HUES6 (cell line): Measurements from ENCODE around the gene IL37.

Source experiments
- H3K27ac ChIP-seq: 2 replicates; pipeline ENCODE4 v1.7.0; 2013; ENCODE audit warnings: low read depth, mild to moderate bottlenecking, low read length, inconsistent platforms
- H3K27me3 ChIP-seq: 2 replicates; pipeline ENCODE4 v1.6.1; 2013; ENCODE audit warnings: low read length; ENCODE audit not compliant: control insufficient read depth, insufficient read depth
- H3K36me3 ChIP-seq: 2 replicates; pipeline ENCODE4 v1.6.1; 2013; ENCODE audit warnings: low read length; ENCODE audit not compliant: control insufficient read depth, insufficient read depth
- H3K4me1 ChIP-seq: 2 replicates; pipeline ENCODE4 v1.6.1; 2013; ENCODE audit warnings: low read length; ENCODE audit not compliant: control insufficient read depth, insufficient read depth
- H3K4me3 ChIP-seq: 2 replicates; pipeline ENCODE4 v1.5.1; 2013; ENCODE audit warnings: low read depth, low read length
- H3K9ac ChIP-seq: one replicate; pipeline ENCODE4 v1.6.1; 2013; ENCODE audit warnings: mild to moderate bottlenecking, low read length
- H3K9me3 ChIP-seq: 2 replicates; pipeline ENCODE4 v1.6.1; 2013; ENCODE audit warnings: low read depth, low read length; ENCODE audit not compliant: control insufficient read depth, insufficient read depth

The IL37 gene

DNA sequence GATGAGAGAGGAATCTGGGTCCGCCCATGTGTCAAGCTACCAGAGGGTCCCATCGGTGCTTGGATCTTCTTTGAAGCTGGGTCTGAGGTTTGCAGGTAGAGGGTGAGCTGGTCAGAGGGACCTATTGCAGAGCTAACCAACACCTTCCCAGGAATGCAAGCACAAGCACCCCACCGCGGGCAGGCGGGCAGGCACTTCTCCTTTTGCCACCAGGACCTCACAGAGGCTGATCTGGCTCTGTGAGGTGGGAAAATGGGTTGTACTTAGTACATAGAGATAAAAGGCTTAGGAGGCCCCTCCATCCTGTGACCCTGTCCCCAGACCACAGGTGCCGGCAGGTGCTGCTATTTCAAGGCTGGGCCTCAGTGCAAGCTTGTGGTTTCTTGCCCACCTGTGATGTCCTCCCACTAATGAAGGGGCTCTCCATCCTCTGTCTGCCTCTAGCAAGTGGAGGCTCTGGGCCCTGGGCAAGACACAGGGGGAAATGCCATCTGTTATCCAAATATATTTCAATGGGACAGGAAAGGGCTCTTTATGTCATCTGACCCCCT lies 31.4 kb upstream of the IL37 start:
- no peak overlapping the region for H3K9ac ChIP-seq
- H3K4me3 ChIP-seq: no peak overlapping the region
- no peaks in the 10 kb centered on the region for H3K9me3 ChIP-seq
- no peaks in the 10 kb centered on the region for H3K27me3 ChIP-seq
- peaks cover 6% of the 10 kb centered on the region for H3K4me1 ChIP-seq
- no peaks in the 10 kb centered on the region for H3K36me3 ChIP-seq
- no peak overlapping the region for H3K27ac ChIP-seq

DNA sequence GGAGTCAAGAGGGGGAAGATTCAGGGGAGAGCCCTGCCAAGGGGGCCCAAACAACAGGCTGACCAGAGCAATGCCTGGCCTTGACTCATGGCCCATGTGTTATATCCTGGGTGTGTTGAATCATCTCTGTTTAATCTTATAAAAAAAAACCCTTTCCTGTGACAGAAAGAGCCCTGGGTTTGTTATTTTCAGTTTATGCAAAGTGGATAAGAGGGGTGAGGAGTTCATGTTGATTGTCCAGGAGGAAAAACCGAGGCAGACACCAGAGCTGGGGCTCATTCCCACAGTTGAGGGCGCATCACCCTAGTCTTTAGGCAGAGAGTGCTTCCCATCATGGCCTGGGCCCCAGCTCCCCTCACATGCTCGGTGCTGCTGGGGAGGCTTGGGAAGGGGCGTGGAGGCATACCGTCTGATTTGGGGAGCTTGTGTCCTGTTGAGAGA lies 30.9 kb upstream of the IL37 start:
- Histone ChIP-seq H3K27ac (no peak overlapping the region), H3K4me1 (peaks cover 9% of the 10 kb centered on the region), H3K27me3 (no peaks in the 10 kb centered on the region), H3K36me3 (no peaks in the 10 kb centered on the region), H3K9me3 (no peaks in the 10 kb centered on the region), H3K9ac (no peak overlapping the region), H3K4me3 (no peak overlapping the region)

GRCh38 chr2:112880696-112881095 lies 30.3 kb upstream of the IL37 start:
- no peak overlapping the region for H3K27ac ChIP-seq
- H3K9me3 ChIP-seq: no peaks in the 10 kb centered on the region
- H3K4me1 ChIP-seq: peaks cover 9% of the 10 kb centered on the region
- H3K4me3 ChIP-seq: no peak overlapping the region
- H3K27me3 ChIP-seq: no peaks in the 10 kb centered on the region
- no peak overlapping the region for H3K9ac ChIP-seq
- H3K36me3 ChIP-seq: no peaks in the 10 kb centered on the region

DNA sequence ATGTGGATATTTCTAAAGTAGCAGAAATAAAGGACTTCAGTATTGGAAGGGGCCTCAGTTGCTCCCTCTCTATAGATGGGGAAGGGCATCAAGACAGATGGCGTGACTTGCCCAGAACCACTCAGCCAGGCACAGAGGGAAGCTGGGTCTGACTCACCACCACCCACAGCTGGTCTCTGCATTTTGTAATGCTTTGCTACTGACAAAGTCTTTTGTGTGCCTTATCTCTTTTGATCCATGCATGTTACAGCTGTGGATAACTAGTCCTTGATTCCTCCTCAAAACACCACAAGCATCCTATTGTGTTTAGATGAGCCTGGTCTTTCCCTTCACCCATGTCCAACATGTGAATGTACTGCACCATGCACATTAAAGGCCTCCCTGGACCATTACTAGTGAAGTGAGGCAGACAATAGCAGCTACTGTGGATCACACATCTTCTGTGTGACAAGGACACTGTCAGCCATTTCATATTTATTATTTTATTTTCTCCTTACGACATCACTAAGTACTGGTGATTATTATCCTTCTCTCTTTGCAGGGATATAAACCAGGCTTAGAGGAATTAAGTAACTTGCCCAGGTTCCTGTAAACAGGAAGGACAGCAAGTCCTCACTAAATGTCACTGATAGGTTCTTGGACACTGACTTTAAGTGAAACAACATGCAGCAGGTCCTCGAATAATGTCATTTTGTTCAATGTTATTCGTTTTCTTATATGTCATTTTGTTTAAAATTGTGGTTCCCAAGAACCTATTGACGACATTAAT lies 29.6 kb upstream of the IL37 start:
- Histone ChIP-seq H3K27ac (no peak overlapping the region), H3K9me3 (no peaks in the 10 kb centered on the region), H3K4me3 (no peak overlapping the region), H3K27me3 (no peaks in the 10 kb centered on the region), H3K4me1 (peaks cover 9% of the 10 kb centered on the region), H3K36me3 (no peaks in the 10 kb centered on the region), H3K9ac (no peak overlapping the region)

GRCh38 chr2:112883669-112884068 lies 27.3 kb upstream of the IL37 start:
- H3K4me1 ChIP-seq: peaks cover 9% of the 10 kb centered on the region
- H3K27ac ChIP-seq: no peak overlapping the region
- H3K9ac ChIP-seq: no peak overlapping the region
- no peak overlapping the region for H3K4me3 ChIP-seq
- H3K9me3 ChIP-seq: no peaks in the 10 kb centered on the region
- no peaks in the 10 kb centered on the region for H3K36me3 ChIP-seq
- no peaks in the 10 kb centered on the region for H3K27me3 ChIP-seq

GRCh38 chr2:112884869-112885505 lies 26.0 kb upstream of the IL37 start:
- H3K9me3 ChIP-seq: peaks cover under 1% of the 10 kb centered on the region; the same call in 1 of the 2 replicates
- peaks cover 9% of the 10 kb centered on the region for H3K4me1 ChIP-seq
- H3K27ac ChIP-seq: no peak overlapping the region
- no peaks in the 10 kb centered on the region for H3K36me3 ChIP-seq
- no peak overlapping the region for H3K9ac ChIP-seq
- H3K4me3 ChIP-seq: no peak overlapping the region
- no peaks in the 10 kb centered on the region for H3K27me3 ChIP-seq

- Histone ChIP-seq H3K27me3 (no peaks in the 10 kb centered on the region), H3K4me3 (no peak overlapping the region), H3K9ac (no peak overlapping the region), H3K9me3 (peaks cover 4% of the 10 kb centered on the region; the same call in 1 of the 2 replicates), H3K36me3 (no peaks in the 10 kb centered on the region), H3K27ac (no peak overlapping the region), H3K4me1 (peaks cover 9% of the 10 kb centered on the region)
Observed at GRCh38 chr2:112885506-112885902, 25.5 kb upstream of the IL37 start.

- no peaks in the 10 kb centered on the region for H3K27me3 ChIP-seq
- no peak overlapping the region for H3K27ac ChIP-seq
- H3K9ac ChIP-seq: no peak overlapping the region
- H3K4me1 ChIP-seq: peaks cover 8% of the 10 kb centered on the region
- H3K9me3 ChIP-seq: peaks cover 4% of the 10 kb centered on the region; the same call in 1 of the 2 replicates
- H3K4me3 ChIP-seq: no peak overlapping the region
- H3K36me3 ChIP-seq: no peaks in the 10 kb centered on the region
Observed at GRCh38 chr2:112886291-112886690, 24.7 kb upstream of the IL37 start.

DNA sequence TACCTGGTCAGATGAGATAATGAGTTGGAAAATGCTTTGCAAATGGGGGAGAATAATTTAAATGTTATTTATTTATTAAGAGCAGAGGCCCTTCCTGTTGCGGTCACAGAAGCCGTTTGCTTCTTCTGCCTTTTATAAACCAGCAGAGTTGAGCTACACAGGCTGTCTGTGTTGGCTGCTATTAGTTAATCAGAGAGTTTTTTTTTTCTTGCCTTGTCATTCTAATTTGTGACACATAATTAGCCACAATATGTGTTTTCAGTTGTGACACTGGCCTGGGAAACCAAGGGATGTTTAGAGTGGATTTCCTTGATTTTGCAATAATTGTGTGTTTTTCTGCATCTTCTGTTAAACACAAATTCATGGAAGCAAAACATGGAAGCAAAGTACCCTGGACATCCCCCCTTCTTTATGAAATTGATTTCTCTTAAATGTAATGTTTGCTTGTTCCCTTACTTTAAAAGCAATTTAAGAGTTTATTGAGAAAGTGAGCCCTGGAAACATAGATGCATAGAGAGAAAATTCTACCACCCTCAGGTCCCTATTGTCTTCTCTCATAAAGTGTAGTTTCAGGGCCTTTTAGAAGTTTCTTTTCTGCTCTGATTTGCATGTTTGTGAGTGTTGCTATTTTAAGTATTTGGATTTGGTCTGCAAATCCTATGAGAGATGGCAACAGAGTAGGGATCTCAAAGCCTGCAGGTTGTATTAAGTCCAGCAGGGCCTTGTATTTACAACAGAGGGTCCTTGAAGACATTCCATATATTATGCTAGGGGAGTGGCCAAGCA lies 22.8 kb upstream of the IL37 start:
- H3K9ac ChIP-seq: no peak overlapping the region
- H3K9me3 ChIP-seq: peaks cover 4% of the 10 kb centered on the region; the same call in 1 of the 2 replicates
- H3K27me3 ChIP-seq: no peaks in the 10 kb centered on the region
- H3K4me1 ChIP-seq: peaks cover 5% of the 10 kb centered on the region; the same call in 1 of the 2 replicates
- H3K4me3 ChIP-seq: no peak overlapping the region
- no peak overlapping the region for H3K27ac ChIP-seq
- no peaks in the 10 kb centered on the region for H3K36me3 ChIP-seq

DNA sequence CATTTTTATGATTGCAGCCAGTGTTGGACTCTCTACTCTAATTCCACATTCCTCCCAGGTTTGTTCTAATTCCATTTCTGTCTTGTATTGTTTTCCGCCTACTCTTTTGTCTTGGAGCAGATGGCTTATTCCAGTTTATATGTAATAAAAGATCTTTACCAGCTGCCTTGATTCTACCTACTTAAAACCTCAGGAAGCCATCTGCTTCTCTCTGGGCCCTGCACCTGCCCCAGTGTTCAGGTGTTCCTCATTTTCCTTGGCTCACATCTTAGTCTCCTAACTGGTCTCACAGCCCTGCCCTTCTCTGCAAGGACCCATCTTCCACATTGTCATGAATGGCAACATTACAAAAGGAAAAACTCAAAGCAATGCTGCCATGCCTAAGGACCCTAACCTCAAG lies 21.0 kb upstream of the IL37 start:
- H3K4me1 ChIP-seq: no peaks in the 10 kb centered on the region
- H3K36me3 ChIP-seq: no peaks in the 10 kb centered on the region
- H3K9ac ChIP-seq: no peak overlapping the region
- peaks cover 4% of the 10 kb centered on the region; the same call in 1 of the 2 replicates for H3K9me3 ChIP-seq
- H3K27ac ChIP-seq: no peak overlapping the region
- no peak overlapping the region for H3K4me3 ChIP-seq
- H3K27me3 ChIP-seq: no peaks in the 10 kb centered on the region
